ENCODE data around the gene PRPS1L1.

PRPS1L1 gene

GRCh38 chr7:18053941-18054340, 26.3 kb upstream of the PRPS1L1 start:
- Histone ChIP-seq H4K20me1 (ENCODE audit: control insufficient read depth, insufficient read depth, low read depth, low read length) (no peaks in the 10 kb centered on the region), H3K27me3 (ENCODE audit: control insufficient read depth, low read length) (peaks cover 2% of the 10 kb centered on the region; the same call in 1 of the 2 replicates), H3K4me2 (ENCODE audit: low read length) (no peak overlapping the region), H3F3A (ENCODE audit: control insufficient read depth, insufficient read depth) (no peaks in the 10 kb centered on the region), H3K4me1 (ENCODE audit: control insufficient read depth, low read length) (no peaks in the 10 kb centered on the region), H3K79me2 (ENCODE audit: control insufficient read depth, low read length) (no peaks in the 10 kb centered on the region), H3K9me2 (replicated peaks; ENCODE audit: control insufficient read depth, low read length) (no peaks in the 10 kb centered on the region), H3K27ac (ENCODE audit: low read depth, low read length) (no peak overlapping the region), H3K36me3 (ENCODE audit: control insufficient read depth, low read length) (no peaks in the 10 kb centered on the region), H3K9me3 (ENCODE audit: control insufficient read depth, insufficient read depth, low read length) (no peaks in the 10 kb centered on the region), H3K4me3 (ENCODE audit: low read length) (no peak overlapping the region)
- TF ChIP-seq EZH2phosphoT487 (IDR thresholded peaks at IDR 0.05; ENCODE audit: borderline replicate concordance, low read length): no peak
- TF ChIP-seq CTCF (IDR thresholded peaks at IDR 0.05; ENCODE audit: low read depth, low read length, poor library complexity, severe bottlenecking): no peak

DNA sequence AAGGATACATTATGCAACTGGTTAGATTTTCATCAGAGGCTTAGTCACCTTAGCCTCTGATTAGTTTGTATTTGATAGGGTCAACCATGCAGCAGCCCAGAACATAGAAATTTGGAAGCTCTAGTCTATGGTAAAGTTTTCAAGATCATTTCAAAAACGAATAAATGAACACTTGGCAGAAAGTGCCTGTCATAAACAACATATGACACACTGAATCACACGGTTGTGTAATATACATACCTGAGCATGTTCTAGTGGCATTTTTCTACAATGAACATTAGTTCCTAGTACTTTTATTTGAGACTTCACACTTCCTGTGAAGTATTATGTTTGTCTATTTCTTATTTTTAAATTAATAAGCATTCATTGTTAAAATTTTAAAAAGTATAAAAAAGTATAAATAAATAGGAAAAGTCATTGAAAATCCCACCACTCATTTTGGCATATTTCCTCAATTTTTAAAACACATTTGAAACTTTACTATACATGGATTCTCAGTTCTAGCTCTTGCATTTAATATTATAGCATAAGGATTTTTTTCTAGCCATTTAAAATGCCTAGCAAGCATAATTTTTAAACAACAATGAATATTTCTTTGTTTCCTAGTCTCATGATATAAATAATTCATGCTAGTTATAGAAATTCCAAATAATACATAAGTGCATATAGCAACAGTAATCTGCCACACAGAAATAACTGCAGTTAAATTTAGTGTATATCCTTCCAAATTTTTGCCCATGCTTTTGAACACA, 25.7 kb upstream of the PRPS1L1 start:
- Histone ChIP-seq H3K36me3 (ENCODE audit: control insufficient read depth, low read length) (no peaks in the 10 kb centered on the region), H3K4me2 (ENCODE audit: low read length) (no peak overlapping the region), H3F3A (ENCODE audit: control insufficient read depth, insufficient read depth) (no peaks in the 10 kb centered on the region), H4K20me1 (ENCODE audit: control insufficient read depth, insufficient read depth, low read depth, low read length) (no peaks in the 10 kb centered on the region), H3K27me3 (ENCODE audit: control insufficient read depth, low read length) (peaks cover 2% of the 10 kb centered on the region; the same call in 1 of the 2 replicates), H3K79me2 (ENCODE audit: control insufficient read depth, low read length) (no peaks in the 10 kb centered on the region), H3K4me1 (ENCODE audit: control insufficient read depth, low read length) (no peaks in the 10 kb centered on the region), H3K9me2 (replicated peaks; ENCODE audit: control insufficient read depth, low read length) (no peaks in the 10 kb centered on the region), H3K4me3 (ENCODE audit: low read length) (no peak overlapping the region), H3K9me3 (ENCODE audit: control insufficient read depth, insufficient read depth, low read length) (no peaks in the 10 kb centered on the region), H3K27ac (ENCODE audit: low read depth, low read length) (no peak overlapping the region)
- TF ChIP-seq CTCF (IDR thresholded peaks at IDR 0.05; ENCODE audit: low read depth, low read length, poor library complexity, severe bottlenecking) (no peak), EZH2phosphoT487 (IDR thresholded peaks at IDR 0.05; ENCODE audit: borderline replicate concordance, low read length) (no peak)

DNA sequence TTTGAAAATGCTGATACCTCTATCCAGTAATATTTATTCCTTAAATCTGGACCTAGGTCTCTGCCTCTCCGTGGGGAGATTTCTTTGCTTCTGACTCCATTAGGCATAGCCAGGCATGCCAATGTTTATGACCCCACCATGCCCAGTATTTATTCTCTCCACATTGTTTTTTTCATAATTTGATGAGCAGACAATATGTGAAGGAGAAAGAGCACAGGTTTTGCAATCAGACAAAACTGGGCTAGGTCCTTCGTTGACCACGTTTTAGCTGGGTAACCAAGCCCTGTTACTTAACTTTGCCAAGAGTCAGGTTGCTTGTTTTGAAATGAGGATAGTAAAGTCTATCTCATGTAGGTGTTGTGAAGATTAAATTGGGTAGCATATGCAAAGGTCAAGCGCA, 21.6 kb upstream of the PRPS1L1 start:
- no peak for TF ChIP-seq EZH2phosphoT487 (IDR thresholded peaks at IDR 0.05; ENCODE audit: borderline replicate concordance, low read length)
- no peak for TF ChIP-seq CTCF (IDR thresholded peaks at IDR 0.05; ENCODE audit: low read depth, low read length, poor library complexity, severe bottlenecking)
- H4K20me1 ChIP-seq (ENCODE audit: control insufficient read depth, insufficient read depth, low read depth, low read length): no peaks in the 10 kb centered on the region

More for the DNA sequence above, 21.6 kb upstream of the PRPS1L1 start:
- Histone ChIP-seq H3K36me3 (ENCODE audit: control insufficient read depth, low read length) (no peaks in the 10 kb centered on the region), H3K9me2 (replicated peaks; ENCODE audit: control insufficient read depth, low read length) (no peaks in the 10 kb centered on the region), H3K79me2 (ENCODE audit: control insufficient read depth, low read length) (no peaks in the 10 kb centered on the region), H3K4me3 (ENCODE audit: low read length) (no peak overlapping the region), H3K9me3 (ENCODE audit: control insufficient read depth, insufficient read depth, low read length) (no peaks in the 10 kb centered on the region), H3F3A (ENCODE audit: control insufficient read depth, insufficient read depth) (no peaks in the 10 kb centered on the region), H3K4me1 (ENCODE audit: control insufficient read depth, low read length) (no peaks in the 10 kb centered on the region), H3K27me3 (ENCODE audit: control insufficient read depth, low read length) (no peaks in the 10 kb centered on the region), H3K4me2 (ENCODE audit: low read length) (no peak overlapping the region), H3K27ac (ENCODE audit: low read depth, low read length) (no peak overlapping the region)
